Central memory CD8-positive, alpha-beta T cell (primary cell): ENCODE measurements around the gene PARK7.

Source experiments
- ATAC-seq: fragments of 150-1000 bp; cut with Tn5 transposase; replicated peaks from 2 replicates; pipeline ENCODE4 v1.10.0; 2022; ENCODE audit warnings: mild to moderate bottlenecking, moderate FRiP score, moderate number of reproducible peaks; ENCODE audit not compliant: poor library complexity, severe bottlenecking; ENCODE audit errors: extremely low read depth
- DNase-seq, 2 donors: peaks; one replicate each; pipeline ENCODE4 v3.0.0; 2021; ENCODE audit warnings: low spot score in 2 of 2
- H3K27ac Mint-ChIP-seq: one replicate; pipeline ENCODE4 v1.8.0; 2022; ENCODE audit warnings: low read depth, mild to moderate bottlenecking, moderate library complexity, mixed read lengths
- H3K27me3 Mint-ChIP-seq: one replicate; pipeline ENCODE4 v1.8.0; 2022; ENCODE audit warnings: mixed read lengths
- H3K36me3 Mint-ChIP-seq: one replicate; pipeline ENCODE4 v1.8.0; 2022; ENCODE audit warnings: mild to moderate bottlenecking, moderate library complexity, mixed read lengths; ENCODE audit not compliant: insufficient read depth
- H3K4me1 Mint-ChIP-seq: one replicate; pipeline ENCODE4 v1.8.0; 2022; ENCODE audit warnings: mixed read lengths
- H3K4me3 Mint-ChIP-seq: one replicate; pipeline ENCODE4 v1.8.0; 2022; ENCODE audit warnings: mild to moderate bottlenecking, moderate library complexity, mixed read lengths
- H3K9me3 Mint-ChIP-seq: one replicate; pipeline ENCODE4 v1.8.0; 2022; ENCODE audit warnings: mixed read lengths

The PARK7 gene

DNA sequence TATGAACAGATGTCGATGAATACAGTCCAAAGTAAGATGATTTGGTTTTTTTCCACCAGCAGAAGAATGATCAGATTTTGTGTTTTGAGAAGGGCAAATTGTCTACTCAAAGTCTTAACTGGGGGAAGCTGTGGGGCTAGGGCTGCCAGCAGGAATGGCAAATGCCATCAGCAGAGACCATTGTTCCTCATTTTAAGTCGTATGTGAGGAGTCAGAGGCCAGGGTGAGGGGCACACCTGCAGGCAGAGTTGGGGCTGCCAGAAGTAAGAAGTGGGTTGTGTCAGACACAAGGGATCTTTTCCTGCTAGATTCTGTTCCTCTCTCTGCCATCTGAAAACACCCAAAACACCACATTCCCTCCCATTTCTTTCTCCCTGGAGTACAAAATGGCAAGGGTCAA, 8.7 kb downstream of the PARK7 start:
- Mint-ChIP-seq H3K4me1 (peaks cover 36% of the 10 kb centered on the region), H3K4me3 (no peak overlapping the region), H3K27me3 (no peaks in the 10 kb centered on the region), H3K36me3 (peaks cover 67% of the 10 kb centered on the region), H3K9me3 (no peaks in the 10 kb centered on the region), H3K27ac (no peak overlapping the region)
- no peak for DNase-seq
- no peak for ATAC-seq

DNA sequence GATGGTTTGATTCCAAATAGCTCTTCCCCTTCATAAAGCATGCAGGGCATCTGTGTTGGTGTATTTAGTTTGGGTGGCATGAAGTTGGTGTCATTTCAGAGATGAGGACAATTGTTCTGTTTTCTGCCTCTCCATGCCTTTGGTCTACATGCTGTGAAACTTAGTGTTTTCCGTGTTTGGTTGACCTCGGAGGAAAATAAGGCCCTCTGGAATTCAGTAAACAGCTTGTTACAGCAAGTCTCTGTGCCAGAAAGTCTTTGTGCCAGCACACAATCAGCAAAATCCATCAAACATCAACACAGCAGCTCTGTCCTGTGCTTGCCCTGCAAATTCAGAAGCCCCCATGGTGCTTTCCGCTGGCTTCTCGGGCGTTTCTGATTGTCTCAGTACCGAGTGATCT, 9.5 kb downstream of the PARK7 start:
- peaks cover 31% of the 10 kb centered on the region for H3K4me1 Mint-ChIP-seq
- no peak for DNase-seq
- no peak for ATAC-seq
- no peak overlapping the region for H3K4me3 Mint-ChIP-seq
- no peaks in the 10 kb centered on the region for H3K9me3 Mint-ChIP-seq
- H3K36me3 Mint-ChIP-seq: peaks cover 64% of the 10 kb centered on the region
- no peaks in the 10 kb centered on the region for H3K27me3 Mint-ChIP-seq
- H3K27ac Mint-ChIP-seq: no peak overlapping the region

DNA sequence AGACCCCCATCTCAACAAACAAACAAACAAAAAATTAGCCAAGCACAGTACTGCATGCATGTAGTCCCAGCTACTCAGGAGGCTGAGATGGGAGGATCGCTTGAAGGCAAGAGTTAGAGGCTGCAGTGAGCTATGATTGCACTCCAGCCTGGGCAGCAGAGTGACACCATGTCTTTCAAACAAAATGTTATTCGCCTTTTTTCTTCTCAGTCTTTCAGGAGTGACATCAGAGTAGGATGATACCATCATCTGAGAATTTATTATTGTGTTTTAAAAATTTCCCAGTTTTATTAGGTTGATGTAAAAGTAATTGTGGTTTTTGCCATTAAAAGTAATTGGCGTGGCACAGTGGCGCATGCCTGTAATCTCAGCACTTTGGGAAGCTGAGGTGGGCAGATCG, 10.8 kb downstream of the PARK7 start:
- Mint-ChIP-seq H3K27me3 (no peaks in the 10 kb centered on the region), H3K4me1 (peaks cover 20% of the 10 kb centered on the region), H3K9me3 (no peaks in the 10 kb centered on the region), H3K27ac (no peak overlapping the region), H3K4me3 (no peak overlapping the region), H3K36me3 (peaks cover 55% of the 10 kb centered on the region)
- no peak for DNase-seq
- no peak for ATAC-seq

DNA sequence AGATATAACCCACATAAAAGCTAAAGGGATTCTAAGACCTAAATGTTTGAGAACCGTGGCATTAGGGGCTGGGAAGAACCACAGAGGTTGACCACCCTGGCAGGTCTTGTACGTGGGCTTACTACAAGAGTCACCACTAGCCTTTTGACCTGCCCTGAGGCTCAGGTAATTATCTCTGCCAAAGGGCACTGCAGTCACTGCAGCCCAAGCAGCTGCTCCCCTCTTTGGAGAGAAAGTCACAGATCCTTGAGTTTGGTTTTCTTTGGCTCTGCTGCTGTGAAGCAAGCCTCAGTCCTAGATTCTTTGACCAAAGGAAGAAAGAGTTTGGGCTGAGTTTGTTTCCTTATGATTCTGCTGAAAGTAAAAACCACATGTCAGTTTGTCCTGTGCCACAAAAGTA, 11.6 kb downstream of the PARK7 start:
- ATAC-seq (no peak), DNase-seq (no peak)
- Mint-ChIP-seq H3K27me3 (no peaks in the 10 kb centered on the region), H3K27ac (no peak overlapping the region), H3K36me3 (peaks cover 54% of the 10 kb centered on the region), H3K4me3 (no peak overlapping the region), H3K4me1 (peaks cover 17% of the 10 kb centered on the region), H3K9me3 (no peaks in the 10 kb centered on the region)

DNA sequence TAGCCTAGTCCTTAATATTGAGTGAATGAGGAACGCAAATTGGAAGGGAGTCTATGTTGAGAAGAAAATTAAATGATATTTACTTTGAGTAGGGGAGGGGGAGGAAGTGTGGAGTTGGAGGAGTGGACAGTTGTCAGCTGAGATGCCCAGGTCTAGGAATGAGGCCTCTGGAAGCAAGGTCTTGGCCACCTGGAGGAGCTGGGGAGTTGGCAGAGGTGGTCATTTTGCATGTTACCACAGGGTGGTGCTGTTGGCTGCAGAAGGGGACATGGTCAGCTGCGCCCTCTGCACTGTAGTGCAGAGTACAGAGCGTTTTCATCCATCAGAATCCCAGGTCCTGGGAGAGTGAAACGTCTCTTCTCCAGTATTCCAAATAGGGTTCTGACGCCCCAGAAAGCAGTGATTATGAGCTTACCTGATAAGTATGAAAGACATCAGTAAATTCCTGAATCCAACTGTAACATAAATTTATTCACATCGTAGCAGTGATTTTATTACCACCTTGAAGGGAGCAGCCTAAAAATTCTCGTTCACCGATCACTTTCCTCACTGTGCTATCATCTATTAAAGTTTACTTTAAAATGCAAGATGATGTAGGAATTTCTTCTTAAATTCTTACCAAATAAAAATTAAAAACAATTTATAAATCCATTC, 13.8 kb downstream of the PARK7 start:
- DNase-seq (no peak), ATAC-seq (no peak)
- Mint-ChIP-seq H3K27ac (peak overlapping the region; percentile 68), H3K36me3 (peaks cover 57% of the 10 kb centered on the region), H3K4me1 (peaks cover 13% of the 10 kb centered on the region), H3K4me3 (no peak overlapping the region), H3K27me3 (no peaks in the 10 kb centered on the region), H3K9me3 (no peaks in the 10 kb centered on the region)

DNA sequence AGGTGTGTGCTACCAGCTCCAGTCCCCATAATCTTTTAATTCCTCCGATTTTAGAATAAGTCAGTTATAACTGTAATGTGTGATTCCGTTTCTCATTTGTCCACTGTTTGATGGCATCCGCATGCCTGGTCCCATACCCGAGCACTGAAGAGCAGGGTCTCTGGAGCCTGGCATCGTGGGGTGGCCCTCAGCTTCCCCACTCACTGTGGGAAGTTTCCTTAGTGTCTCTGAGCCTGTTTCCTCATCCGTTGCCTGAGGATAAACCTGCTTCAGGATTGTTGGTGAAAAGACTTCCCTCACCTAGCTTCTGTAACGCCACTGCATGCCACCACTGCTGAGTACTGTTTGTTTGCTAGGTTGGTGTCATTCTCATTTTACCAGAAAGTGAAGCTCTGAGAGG, 19.5 kb downstream of the PARK7 start:
- H3K4me1 Mint-ChIP-seq: peaks cover 14% of the 10 kb centered on the region
- no peak overlapping the region for H3K4me3 Mint-ChIP-seq
- ATAC-seq (no peak), DNase-seq (no peak)
- no peaks in the 10 kb centered on the region for H3K9me3 Mint-ChIP-seq
- no peaks in the 10 kb centered on the region for H3K27me3 Mint-ChIP-seq
- H3K36me3 Mint-ChIP-seq: peaks cover 49% of the 10 kb centered on the region
- H3K27ac Mint-ChIP-seq: no peak overlapping the region

DNA sequence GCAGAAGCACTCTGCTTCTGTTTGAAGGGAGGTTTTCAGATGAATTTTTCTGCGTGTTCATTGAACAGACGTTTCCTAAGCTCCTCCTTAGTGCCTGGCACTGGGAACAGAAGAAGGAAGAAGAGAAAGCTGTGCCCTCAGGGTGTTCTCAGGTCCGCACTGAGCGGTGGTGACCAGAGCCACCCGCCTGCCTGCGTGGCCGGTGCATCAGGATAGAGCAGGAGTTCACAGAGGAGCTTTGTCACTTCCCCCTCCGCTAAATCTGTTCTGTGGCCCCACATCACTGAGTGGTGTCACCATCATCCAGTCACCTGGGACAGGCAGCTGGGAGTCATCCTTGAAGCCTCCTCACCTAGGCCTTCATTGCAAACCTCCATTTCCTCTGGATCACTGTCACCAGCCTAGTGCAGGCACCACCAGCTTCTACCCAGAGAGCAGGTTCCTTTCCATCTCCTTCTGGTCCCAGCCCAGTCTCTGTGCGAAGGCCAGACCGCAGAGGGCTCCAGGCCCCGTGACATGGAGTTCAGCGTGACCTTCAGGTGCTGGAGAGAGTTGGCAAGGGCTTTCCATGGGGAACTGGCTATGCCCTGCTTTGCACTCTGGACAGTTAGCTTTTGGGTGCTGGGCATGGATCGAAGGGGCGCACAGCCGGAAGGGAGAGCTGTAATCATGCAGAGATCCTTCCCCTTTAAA, 21.7 kb downstream of the PARK7 start:
- DNase-seq (no peak), ATAC-seq (no peak)
- Mint-ChIP-seq H3K4me1 (peaks cover 14% of the 10 kb centered on the region), H3K27ac (no peak overlapping the region), H3K9me3 (no peaks in the 10 kb centered on the region), H3K4me3 (no peak overlapping the region), H3K36me3 (peaks cover 53% of the 10 kb centered on the region), H3K27me3 (no peaks in the 10 kb centered on the region)

DNA sequence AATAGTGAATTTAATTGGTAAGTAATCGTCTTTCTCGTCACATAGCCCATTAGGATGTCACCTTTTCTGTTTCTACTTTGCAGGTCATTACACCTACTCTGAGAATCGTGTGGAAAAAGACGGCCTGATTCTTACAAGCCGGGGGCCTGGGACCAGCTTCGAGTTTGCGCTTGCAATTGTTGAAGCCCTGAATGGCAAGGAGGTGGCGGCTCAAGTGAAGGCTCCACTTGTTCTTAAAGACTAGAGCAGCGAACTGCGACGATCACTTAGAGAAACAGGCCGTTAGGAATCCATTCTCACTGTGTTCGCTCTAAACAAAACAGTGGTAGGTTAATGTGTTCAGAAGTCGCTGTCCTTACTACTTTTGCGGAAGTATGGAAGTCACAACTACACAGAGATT, 23.3 kb downstream of the PARK7 start:
- Mint-ChIP-seq H3K36me3 (peaks cover 42% of the 10 kb centered on the region), H3K27ac (no peak overlapping the region), H3K9me3 (peaks cover 1% of the 10 kb centered on the region), H3K4me1 (peaks cover 14% of the 10 kb centered on the region), H3K27me3 (no peaks in the 10 kb centered on the region), H3K4me3 (no peak overlapping the region)
- ATAC-seq: no peak
- DNase-seq: no peak

DNA sequence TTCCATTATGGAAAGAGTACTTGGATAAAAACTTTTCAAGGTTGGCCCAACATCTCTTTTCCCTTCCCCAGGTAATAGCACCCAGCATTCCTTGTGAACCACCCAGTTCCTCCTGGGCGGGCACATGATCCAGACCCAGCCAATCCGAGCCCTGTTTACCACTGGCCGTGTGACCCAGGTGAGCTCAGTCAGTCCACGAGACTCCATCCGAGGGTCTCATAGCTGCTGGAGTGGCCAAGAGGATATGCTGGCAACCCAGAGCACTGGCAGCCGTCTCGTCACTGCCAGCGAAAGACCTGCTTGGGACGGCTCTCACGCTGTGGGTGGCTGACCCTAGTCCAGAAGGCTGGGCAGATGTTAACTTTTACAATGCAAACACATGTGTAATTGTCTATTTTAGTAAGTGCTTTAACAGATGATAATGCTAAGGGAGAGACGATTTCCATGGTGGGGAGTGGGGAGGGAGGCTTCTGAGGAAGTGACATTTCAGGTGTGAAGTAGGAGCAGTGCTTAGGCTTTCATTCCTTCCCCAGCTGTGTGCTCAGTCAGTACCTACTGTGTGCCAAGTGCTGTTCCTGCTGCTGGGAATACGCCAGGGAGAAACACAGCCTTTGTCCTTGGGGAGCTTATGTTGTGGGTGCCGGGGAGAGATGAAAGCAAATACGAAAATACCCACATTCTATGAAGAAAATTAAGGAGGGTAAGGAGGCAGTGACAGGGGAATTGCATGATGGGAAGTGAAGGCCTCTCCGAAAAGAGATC, 24.5 kb downstream of the PARK7 start:
- Mint-ChIP-seq H3K9me3 (peaks cover 10% of the 10 kb centered on the region), H3K27ac (peak overlapping the region; percentile 41), H3K36me3 (peaks cover 39% of the 10 kb centered on the region), H3K27me3 (no peaks in the 10 kb centered on the region), H3K4me3 (no peak overlapping the region), H3K4me1 (peaks cover 14% of the 10 kb centered on the region)
- no peak for ATAC-seq
- no peak for DNase-seq

DNA sequence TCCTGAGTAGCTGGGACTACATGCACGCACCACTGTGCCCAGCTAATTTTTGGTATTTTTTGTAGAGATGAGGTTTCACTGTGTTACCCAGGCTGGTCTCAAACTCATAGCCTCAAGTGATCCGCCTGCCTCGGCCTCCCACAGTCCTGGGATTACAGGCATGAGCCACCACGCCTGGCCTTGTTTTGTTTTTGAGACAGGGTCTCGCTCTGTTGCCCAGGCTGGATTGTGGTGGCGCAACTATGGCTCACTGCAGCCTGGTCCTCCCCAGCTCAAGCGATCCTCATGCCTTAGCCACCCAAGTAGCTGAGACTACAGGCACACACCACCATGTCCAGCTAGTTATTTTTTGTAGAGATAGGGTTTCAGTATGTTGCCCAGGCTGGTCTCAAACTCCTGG, 26.0 kb downstream of the PARK7 start:
- H3K4me1 Mint-ChIP-seq: peaks cover 11% of the 10 kb centered on the region
- ATAC-seq (no peak), DNase-seq (no peak)
- H3K9me3 Mint-ChIP-seq: peaks cover 10% of the 10 kb centered on the region
- no peak overlapping the region for H3K4me3 Mint-ChIP-seq
- no peak overlapping the region for H3K27ac Mint-ChIP-seq
- H3K36me3 Mint-ChIP-seq: peaks cover 36% of the 10 kb centered on the region
- no peaks in the 10 kb centered on the region for H3K27me3 Mint-ChIP-seq

DNA sequence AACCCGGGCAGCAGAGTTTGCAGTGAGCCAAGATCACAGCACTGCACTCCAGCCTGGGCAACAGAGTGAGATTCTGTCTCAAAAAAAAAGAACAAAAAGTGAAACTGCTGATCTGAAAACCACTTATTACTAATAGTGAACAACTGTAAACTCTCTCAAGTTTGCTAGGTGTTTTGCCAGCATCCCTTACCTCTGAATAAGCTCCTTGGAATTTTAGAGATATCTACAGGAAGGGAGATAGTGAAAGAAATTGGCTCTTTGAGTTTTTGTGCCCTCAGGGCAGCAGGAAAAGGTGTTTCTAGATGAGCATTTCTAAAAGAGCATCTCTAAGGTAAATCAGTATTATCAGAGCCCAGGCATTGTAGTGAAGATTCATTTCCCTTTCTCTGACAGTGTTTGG, 27.1 kb downstream of the PARK7 start:
- ATAC-seq: no peak
- H3K9me3 Mint-ChIP-seq: peaks cover 10% of the 10 kb centered on the region
- H3K27ac Mint-ChIP-seq: no peak overlapping the region
- DNase-seq: no peak
- H3K4me3 Mint-ChIP-seq: no peak overlapping the region
- H3K4me1 Mint-ChIP-seq: peaks cover 5% of the 10 kb centered on the region
- H3K27me3 Mint-ChIP-seq: no peaks in the 10 kb centered on the region
- peaks cover 35% of the 10 kb centered on the region for H3K36me3 Mint-ChIP-seq

DNA sequence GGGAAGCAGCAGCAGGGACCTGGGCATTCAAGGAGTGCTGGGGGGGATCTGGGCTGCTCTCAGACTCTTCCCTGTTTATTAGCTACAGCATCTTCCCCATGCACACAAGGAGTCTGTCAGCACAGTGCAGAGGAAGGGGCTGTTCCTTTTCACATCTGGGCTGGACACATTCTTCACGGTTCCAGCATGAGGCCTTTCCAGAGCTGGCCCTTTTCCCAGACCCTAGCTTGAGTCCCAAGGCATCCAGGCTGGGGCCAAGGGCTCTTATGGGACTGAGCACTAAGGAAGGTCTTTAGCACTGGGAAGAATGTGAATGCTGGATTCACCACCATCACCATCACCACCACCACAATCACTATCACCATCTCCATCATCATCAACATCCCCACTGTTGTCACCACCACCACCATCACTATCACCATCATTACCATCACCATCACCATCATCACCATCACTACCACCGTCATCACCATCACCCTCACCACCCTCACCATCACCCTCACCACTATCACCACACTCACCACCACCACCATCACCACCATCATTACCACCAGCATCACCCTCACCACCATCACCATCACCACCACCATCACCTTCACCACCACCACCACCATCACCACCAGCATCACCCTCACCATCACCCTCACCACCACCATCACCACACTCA, 28.4 kb downstream of the PARK7 start:
- Mint-ChIP-seq H3K27me3 (no peaks in the 10 kb centered on the region), H3K27ac (peak overlapping the region; percentile 86), H3K4me1 (no peaks in the 10 kb centered on the region), H3K9me3 (peaks cover 10% of the 10 kb centered on the region), H3K36me3 (peaks cover 31% of the 10 kb centered on the region), H3K4me3 (peak overlapping the region; percentile 16)
- ATAC-seq (no peak), DNase-seq (no peak)
